Gastroesophageal sphincter (tissue), 3 donors: ENCODE results near the gene KIF2A.

Experiments used
- CTCF ChIP-seq, 4 experiments: fragments of 200-600 bp in 2 of 4; fragments of 450-650 bp in 2 of 4; sonication (generic) in 1 of 4; IDR thresholded peaks; one replicate each; pipeline ENCODE4 v1.5.1; 2017 to 2019; ENCODE audit warnings: antibody characterized with exemption in 4 of 4, mild to moderate bottlenecking in 2 of 4, moderate library complexity in 2 of 4
- EP300 ChIP-seq: sonication (generic); formaldehyde crosslinking; IDR thresholded peaks from one replicate; pipeline ENCODE4 v1.6.1; 2017; ENCODE audit warnings: antibody characterized with exemption, mild to moderate bottlenecking
- POLR2A ChIP-seq, 2 donors: fragments of 450-650 bp; IDR thresholded peaks; one replicate each; pipeline ENCODE4 v1.6.1; 2017; ENCODE audit warnings: antibody characterized with exemption in 2 of 2, mild to moderate bottlenecking in 2 of 2, moderate library complexity in 1 of 2
- POLR2AphosphoS5 ChIP-seq: sonication (generic); formaldehyde crosslinking; IDR thresholded peaks from one replicate; pipeline ENCODE4 v1.6.1; 2017; ENCODE audit warnings: antibody characterized with exemption

DNA sequence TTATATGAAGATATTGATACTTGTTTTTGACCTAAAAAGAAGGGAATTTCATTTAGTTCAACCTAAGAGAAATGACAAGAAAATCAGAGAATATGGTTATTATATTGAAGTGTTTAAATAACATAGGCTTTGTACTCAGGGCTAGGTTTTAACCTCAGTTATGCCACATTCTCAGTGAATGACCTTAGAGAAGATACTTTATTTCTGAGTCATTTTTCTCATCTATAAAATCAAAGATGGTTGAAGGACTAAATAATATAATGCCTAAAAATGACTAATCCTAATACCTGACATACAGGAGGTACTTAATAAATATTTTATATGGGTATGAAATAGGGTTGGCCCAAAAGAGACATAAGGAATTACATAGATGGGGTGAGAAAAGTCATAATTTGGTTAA lies 65.4 kb downstream of the KIF2A start:
- TF ChIP-seq CTCF (IDR thresholded peaks at IDR 0.05) (no peak), POLR2A (IDR thresholded peaks at IDR 0.05) (no peak), POLR2AphosphoS5 (no peak), EP300 (no peak)
